Fibroblast of peridontal ligament (primary cell): Measurements from ENCODE around the gene KANK3.
"Not testable (repeated sequence)": the region's sequence is repeated elsewhere in the genome, so short reads cannot be mapped to it uniquely, and the experiment has no call there.

Experiments used
- DNase-seq: peaks from one replicate; pipeline ENCODE4 v3.0.0-alpha.2; 2010; ENCODE audit errors: extremely low read depth

The KANK3 gene

DNA sequence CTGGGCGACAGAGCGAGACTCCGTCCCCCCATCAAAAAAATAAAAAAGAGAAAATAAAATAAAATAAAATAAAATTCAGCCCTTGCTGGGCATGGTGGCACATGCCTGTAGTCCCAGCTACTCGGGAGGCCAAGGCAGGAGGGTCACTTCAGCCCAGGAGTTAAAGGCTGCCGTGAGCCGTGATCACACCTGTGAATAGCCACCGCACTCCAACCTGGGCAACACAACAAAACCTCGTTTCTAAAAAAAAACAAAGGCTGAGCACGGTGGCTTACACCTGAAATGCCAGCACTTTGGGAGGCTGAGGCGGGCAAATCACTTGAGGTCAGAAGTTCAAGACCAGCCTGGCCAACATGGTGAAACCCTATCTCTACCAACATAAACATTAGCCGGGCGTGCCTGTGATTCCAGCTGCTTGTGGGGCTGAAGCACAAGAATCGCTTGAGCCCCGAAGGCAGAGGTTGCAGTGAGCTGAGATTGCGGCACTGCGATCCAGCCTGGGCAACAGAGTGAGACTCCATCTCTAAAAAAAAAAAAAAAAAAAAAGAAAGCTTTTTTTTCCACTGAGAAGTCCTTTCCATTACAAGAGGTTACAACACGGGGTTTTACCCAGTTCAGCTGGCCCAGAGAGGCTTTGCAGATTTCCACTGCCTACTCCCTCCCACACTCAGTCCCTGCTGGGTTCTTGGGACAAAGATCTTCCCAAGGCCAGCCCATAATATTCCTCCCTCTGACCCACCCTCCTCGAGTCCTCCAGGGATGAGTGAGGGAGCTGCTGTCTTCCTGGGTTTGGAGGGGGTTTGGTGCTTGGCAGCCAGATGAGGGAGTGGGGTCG is 27.3 kb upstream of the KANK3 start:
- DNase-seq: peak; percentile 23

DNA sequence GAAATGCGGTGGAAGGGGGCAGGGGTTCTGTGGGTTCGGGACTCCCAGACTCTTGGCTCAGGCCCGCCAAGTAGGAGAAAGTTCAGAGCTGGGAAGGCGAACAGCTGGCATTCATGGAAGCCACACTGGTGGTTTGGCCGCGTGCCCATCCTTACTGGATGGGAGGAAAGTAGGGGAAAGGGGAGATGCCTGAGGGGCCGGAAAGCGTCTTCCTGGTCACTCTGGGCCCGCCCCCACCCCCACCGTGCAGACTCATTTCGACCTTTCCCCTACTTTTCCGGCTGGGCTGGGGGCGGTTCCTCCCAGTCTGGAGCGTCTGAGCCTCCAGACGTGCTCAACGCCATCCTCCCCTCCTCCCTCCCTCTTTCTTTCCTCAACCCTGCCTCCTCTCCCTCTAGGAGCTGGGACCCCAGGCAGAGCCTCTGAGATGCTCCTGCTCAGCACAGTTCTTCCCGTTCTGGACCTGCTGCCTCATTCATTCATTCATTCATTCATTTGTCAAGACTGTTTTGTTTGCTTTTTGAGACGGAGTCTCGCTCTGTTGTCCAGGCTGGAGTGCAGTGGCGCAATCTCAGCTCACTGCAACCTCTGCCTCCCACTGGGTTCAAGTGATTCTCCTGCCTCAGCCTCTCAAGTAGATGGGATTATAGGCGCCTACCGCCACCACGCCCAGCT is 24.4 kb upstream of the KANK3 start:
- peak; percentile 95 for DNase-seq

DNA sequence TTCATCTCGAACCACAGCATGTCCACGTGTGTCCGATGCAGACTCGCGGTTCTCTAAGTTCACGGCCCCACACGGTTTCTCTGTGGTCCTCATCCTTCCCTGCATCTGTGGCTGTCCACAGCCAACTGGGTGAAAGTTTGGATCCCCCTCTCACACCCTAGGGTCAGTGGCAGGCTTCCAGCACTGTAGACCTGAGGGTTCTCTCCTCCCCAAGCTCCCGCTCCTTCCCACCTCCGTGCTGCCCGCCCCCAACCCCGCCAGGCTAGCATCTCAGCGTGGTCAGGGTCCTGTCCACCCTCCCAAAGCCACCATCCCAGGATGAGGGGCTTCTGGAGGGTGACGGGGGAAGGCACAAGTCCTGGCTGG is 23.9 kb upstream of the KANK3 start:
- peak; percentile 31 for DNase-seq

DNA sequence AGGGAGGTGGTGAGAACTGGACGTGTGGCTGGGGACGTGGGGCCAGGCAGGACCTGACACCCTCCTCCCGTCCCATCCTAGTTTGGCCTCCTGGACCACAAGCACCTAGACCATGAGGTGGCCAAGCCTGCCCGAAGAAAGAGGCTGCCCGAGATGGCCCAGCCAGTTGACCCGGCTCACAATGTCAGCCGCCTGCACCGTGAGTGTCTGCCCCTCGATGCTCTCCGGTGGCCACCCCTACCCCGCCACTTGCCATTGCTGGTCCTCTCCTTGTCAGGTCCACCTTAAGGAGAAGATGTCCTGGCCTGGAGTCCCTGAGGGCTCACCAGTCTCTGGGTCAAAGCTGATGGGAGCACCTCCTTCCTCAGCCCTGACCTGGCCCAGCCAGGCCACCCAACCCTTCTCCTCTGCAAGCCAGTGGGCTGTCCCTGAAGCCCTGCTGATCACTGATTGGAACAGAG is 23.1 kb upstream of the KANK3 start:
- no peak for DNase-seq

DNA sequence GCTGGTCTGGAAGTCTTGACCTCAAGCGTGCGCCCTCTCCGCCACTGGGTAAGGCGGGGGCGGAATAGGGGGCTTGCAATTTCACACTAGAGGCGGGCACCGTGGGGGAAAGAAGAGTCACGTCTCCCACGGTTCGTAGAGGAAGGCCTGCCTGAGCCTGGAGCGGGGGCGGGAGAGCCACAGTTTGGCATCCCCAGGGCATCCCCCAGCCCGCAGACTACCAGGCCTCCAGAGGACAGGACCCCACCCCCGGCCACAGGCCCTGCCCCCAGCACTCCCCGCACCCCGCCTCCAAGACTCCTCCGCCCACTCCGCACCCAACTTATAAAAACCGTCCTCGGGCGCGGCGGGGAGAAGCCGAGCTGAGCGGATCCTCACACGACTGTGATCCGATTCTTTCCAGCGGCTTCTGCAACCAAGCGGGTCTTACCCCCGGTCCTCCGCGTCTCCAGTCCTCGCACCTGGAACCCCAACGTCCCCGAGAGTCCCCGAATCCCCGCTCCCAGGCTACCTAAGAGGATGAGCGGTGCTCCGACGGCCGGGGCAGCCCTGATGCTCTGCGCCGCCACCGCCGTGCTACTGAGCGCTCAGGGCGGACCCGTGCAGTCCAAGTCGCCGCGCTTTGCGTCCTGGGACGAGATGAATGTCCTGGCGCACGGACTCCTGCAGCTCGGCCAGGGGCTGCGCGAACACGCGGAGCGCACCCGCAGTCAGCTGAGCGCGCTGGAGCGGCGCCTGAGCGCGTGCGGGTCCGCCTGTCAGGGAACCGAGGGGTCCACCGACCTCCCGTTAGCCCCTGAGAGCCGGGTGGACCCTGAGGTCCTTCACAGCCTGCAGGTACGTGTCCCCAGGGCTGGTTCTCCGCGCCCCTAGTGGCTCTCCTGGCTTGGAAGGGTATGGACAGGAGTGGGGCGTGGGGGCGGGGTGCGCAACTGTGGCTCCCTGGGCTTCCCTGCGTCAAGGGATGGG is 21.0 kb upstream of the KANK3 start, which contains the start of gene ANGPTL4:
Gene ANGPTL4 (plus strand): TSS at position 353 of the 969 bp plus-strand sequence. CDS start 167 bp downstream, at position 520.
- peak; percentile 68 for DNase-seq

DNA sequence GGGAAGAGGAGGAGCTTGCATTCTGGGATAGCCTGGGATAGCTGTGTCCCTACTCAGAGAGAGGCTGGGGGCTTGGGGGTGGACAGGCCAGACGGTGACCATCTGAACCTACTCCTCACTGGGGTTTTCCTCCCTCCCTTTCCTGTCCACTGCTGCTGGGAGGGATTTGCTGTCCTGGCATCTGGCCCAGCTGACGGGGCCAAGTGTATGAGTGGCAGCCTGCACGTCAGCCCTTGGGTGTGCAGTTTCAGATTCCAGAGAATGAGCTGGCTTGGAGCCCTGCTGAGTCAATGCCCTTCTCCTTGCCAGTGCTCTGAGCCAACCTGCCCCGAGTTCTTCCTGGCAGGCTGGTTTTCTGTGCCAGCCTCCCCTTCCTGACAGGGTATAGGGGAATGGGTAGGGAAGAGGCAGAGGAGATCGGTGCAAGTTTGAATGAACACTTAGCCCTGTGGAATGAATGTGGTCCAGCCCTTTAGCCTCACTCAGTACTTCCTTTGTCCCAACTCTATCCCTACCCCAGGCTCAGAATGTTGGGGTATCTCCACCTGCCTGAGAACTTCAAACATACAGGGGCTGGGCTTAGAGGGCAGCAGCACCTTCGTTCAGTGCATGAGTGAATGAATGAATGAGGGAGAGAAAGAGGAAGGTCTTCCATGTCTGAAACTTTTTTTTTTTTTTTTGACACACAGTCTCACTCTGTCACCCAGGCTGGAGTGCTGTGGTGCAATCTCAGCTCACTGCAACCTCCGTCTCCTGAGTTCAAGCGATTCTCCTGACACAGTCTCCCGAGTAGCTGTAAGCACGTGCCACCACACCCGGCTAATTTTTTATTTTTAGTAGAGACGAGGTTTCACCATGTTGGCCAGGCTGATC is 19.1 kb upstream of the KANK3 start:
- DNase-seq: peak; percentile 99

DNA sequence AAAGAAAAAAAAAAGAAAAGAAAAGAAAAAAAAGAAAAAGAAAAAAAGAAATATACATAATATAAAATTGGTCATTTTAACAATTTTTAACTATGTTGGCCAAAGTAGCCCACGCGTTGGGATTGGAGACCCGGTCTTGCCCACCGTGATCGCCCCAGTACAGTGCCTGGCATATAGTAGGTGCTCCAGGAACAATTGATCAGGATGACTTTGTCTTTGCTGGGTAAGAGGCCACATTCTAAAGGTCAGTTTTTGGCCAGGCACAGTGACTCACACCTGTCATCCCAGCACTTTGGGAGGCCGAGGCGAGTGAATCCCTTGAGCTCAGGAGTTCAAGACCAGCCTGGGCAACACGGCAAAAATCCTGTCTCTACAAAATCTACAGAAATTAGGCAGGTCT is 17.1 kb upstream of the KANK3 start:
- DNase-seq: no peak

DNA sequence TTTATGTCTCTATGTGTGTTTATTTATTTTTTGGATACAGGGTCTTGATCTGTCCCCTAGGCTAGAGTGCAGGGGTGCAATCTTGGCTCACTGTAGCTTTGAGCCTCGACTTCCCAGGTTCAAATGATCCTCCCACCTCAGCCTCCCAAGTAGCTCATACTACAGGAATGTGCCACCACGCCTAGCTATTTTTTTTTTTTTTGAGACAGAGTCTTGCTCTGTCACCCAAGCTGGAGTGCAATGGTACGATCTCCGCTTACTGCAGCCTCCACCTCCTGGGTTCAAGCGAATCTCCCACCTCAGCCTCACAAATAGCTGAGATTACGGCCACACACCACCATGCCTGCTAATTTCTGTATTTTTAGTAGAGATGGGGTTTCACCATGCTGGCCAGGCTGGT is 15.9 kb upstream of the KANK3 start:
- no peak for DNase-seq

DNA sequence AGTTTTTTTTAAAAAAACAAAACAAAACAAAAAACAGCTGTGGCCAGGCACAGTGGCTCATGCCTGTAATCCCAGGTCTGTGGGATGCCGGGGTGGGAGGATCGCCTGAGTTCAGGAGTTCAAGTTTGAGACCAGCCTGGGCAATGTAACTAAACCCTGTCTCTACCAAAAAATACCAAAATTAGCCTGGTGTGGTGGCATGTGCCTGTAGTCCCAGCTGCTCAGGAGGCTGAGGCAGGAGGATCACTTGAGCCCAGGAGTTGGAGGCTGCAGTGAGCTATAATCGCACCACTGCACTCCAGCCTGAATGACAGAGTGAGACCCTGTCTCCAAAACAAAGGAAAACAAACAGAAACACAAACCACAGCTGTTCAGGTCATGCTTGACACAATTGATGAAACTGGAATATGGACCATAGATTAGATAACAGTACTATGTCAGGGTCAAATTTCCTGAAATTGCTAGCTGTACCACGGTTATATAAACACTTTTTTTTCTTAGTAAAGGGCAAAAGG is 14.0 kb upstream of the KANK3 start:
- DNase-seq: peak; percentile 21

DNA sequence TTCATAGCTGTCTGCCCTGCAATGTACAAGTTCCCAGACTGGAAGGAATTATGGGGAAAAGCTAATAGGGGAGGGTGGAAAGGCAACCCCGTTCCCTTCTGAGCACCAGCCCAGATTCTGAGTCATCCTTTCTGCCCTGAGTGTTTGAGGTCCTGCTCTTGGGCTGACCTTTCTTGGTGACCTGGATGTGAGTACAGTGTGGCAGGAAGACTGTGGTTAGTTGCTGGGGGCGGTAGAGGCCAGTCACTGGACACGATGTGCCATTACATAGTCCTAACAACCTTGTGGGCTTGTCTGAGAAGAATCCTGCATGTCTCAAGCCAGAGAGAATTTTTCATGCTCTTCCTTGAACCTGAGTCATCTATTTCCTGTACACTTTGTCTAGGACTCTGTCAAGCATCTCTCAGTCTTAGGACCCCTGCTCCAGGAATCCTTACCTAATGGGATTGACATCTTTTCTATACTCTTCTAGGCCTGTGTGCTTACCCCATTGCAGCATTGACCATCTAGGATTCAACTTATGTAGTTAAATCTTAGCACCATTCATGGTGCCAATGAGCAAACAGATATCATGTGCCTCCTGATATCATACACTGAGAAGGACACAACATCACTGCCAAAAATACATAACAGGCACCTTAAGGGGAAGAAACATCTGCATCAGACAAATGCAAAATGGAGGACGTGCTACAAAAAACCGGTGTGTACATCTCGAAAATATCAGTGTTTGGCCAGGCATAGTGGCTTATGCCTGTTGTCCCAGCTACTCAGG is 12.8 kb upstream of the KANK3 start:
- DNase-seq: peak; percentile 87

DNA sequence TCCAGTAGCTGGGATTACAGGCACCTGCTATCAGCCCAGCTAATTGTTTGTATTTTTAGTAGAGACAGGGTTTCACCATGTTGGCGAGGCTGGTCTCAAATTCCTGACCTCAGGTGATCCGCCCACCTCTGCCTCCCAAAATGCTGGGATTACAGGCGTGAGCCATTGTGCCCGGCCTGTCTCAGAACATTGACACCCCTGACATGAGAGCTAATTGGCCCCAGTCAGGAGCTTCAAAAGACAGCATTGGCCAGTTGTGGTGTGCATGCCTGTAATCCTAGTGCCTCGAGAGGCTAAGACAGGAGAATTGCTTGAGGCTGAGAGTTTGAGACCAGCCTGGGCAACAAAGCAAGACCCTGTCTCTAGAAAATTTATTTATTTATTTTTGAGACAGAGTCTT is 9.8 kb upstream of the KANK3 start:
- DNase-seq: not testable (repeated sequence)

DNA sequence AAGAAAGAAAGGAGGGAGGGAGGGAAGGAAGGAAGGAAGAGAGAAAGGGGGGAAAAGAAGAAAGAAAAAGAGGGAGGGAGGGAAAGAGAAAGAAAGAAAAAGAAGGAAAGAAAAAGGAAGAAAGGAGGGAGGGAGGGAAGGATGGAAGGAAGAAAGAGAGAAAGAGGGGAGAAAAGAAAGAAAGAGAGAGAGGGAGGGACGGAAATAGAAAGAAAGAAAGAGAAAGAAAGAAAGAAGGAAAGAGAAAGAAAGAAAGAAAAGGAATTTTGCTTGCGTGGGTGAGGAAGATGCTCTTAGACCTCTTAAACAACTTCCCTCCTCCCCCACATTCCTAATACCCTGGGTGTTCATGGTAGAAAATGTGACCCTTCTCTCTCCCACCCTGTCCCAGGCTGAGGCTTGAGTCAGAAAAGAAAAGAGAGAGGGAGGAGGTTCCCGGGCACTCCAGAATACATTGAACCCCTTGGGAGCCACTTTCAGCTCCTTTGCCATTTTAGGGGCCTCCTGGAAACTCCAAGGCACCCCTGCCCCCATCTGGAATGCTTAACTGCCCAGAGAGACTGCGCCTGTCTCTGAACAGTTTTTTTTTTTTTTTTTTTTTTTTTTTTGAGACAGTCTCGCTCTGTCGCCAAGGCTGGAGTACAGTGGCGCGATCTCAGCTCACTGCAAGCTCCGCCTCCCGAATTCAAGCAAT is 9.2 kb upstream of the KANK3 start:
- DNase-seq: peak; percentile 12

DNA sequence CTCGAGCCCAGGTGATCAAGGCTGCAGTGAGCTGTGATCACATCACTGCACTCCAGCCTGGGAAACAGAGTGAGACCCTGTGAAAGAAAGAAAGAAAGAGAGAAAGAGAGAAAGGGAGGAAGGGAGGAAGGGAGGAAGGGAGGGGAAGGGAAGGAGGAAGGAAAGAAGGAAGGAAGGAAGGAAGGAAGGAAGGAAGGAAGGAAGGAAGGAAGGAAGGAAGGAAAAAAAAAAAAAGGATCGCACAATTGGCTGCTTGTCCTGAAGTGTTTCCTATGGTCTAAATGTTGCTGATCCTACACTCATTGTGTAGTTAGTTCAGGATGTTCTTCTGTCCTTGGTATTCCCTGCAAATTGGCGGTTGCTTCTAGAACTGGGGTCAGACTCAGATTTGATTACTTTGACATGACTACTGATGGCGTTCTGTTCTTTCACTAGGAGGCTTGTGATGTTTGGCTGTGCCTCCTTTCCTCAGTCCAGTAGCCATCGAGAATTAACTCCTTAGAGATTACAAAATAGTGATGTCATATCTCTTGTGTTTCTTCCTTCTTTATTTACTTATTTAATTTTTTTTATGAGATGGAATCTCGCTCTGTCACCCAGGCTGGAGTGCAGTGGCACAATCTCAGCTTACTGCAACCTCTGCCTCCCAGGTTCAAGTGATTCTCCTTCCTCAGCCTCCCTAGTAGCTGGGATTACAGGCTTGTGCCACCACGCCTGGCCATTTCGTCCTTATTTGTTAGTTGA is 6.7 kb upstream of the KANK3 start:
- DNase-seq: peak; percentile 12

DNA sequence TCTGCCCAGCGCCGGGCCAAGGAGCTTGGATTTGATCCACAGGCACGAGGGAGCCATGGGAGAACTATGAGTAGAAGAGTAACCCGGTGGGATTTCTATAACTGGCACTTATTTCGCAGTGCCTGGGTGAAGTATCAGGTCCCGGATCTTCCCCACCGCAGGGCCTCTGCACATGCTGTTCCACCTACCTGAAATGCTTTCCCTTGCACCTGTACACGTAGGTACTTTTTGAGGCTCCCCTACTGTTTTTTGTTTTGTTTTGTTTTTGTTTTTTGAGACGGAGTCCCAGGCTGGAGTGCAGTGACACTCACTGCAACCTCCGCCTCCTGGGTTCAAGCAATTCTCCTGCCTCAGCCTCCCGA is 402 bp upstream of the KANK3 start:
- DNase-seq: no peak

DNA sequence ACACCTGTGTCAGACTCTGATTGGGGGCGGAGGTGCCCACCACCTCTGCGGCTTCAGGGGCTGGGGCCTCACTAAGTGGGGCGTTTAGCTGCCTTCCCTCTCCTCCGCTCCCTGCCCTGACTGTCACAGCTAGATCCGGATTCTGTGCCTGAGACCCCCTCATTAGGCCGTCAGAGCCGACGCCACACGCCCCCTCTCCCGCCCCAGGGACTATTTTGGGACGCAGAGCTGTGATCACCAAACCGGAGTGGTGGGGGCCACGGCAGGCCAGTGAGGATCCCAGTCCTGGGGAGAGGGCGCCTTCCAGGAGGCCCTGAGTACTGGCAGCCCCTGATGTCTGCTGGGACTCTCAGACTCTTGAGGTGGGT is 762 bp downstream of the KANK3 start:
- DNase-seq: no peak

DNA sequence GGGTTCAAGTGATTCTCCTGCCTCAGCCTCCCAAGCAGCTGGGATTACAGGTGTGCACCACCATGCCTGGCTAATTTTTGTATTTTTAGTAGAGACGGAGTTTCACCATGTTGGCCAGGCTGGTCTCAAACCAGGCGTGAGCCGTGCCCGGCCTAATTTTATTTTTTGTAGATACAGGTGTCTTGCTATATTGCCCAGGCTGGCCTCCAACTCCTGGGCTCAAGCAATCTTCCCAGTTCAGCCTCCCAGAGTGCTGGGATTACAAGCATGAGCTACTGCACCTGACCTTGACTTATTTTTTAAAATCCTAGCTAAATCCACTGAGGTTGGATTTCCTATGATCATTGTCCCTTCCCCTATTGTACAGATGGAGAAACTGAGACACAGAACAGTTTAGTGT is 1.6 kb downstream of the KANK3 start:
- DNase-seq: not testable (repeated sequence)

DNA sequence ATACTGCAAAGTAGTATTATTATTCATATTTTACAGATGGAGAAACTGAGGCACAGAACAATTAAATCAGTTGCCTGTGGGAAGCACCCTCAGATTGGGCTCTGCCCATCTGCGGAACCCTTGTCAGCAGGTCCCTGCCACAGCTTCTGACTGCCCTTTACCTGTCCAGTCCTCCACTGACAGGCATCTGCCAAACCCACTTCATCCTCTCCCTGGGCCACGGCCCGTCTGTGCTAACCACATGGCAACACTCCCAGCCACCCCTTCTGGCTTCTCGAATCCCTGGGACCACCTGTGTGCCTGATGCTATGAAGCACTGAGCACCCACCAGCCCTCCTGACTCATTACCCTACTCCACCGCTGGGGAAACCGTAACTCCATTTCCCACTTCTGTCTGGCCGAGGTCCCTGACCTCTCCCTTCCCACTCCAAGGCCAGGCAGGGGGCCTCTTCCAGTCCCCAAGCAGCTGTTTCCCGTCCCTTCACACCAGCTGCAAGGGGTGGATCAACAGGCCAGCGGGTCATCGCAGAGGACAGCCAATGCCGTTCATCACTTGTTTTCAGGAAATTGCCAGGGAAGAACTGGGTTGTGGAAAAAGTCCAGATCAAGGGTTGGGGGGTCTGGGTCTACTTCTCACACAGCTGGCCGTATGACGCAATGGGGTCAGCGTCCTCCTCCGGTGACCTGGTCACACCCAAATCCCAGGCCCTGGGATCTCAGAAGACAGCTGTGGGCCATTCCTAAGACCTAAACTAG is 2.5 kb downstream of the KANK3 start:
- DNase-seq: no peak

DNA sequence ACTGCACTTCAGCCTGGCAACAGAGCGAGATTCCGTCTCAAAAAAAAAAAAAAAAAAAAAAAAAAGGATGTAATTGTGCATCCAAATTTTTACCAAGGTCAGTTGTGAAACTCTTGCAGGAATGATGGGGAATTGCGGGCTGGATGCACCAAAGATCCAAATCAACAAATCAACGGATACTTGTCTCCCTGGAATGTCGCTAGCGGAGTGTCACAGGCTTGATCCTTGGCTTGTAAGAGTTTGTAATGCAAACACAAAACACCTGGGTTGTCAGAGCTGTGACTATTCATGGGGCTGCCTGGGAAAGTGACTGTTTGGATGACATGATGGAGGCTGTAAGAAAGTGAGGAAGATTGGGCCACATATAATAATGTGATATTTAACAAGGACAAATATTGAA is 4.2 kb downstream of the KANK3 start:
- DNase-seq: no peak
